H9 (cell line): ENCODE results near the gene LIF. TPM values are rescaled to one million over a fixed set of nuclear protein-coding genes. Genes with fewer than 3 reads are reported as not detected.
A peak's percentile ranks its signal among the peaks of the same experiment; 100 is the strongest.

Experiments used
- DNase-seq: peaks from one replicate; pipeline ENCODE4 v3.0.0-alpha.2; 2017
- H2AFZ ChIP-seq: one replicate; pipeline ENCODE4 v1.6.1; 2013; ENCODE audit warnings: mild to moderate bottlenecking, low read length, control low read depth, moderate library complexity
- H2AK5ac ChIP-seq: 2 replicates; pipeline ENCODE4 v1.6.1; 2013; ENCODE audit warnings: low read length, control low read depth, mixed read lengths; ENCODE audit not compliant: insufficient read length
- H2BK120ac ChIP-seq: one replicate; pipeline ENCODE4 v1.6.1; 2013; ENCODE audit warnings: low read depth, mild to moderate bottlenecking, low read length, control low read depth, inconsistent platforms; ENCODE audit not compliant: poor library complexity, severe bottlenecking
- H2BK12ac ChIP-seq: 2 replicates; pipeline ENCODE4 v1.6.1; 2013; ENCODE audit warnings: low read length, control low read depth, mixed read lengths, low read depth; ENCODE audit not compliant: insufficient read length
- H2BK15ac ChIP-seq: 2 replicates; pipeline ENCODE4 v1.6.1; 2013; ENCODE audit warnings: low read depth, low read length, control low read depth
- H2BK20ac ChIP-seq: one replicate; pipeline ENCODE4 v1.6.1; 2013; ENCODE audit warnings: low read depth, mild to moderate bottlenecking, low read length, control low read depth, inconsistent platforms; ENCODE audit not compliant: poor library complexity, severe bottlenecking
- H2BK5ac ChIP-seq: 2 replicates; pipeline ENCODE4 v1.6.1; 2013; ENCODE audit warnings: low read length, control low read depth, mixed read lengths; ENCODE audit not compliant: insufficient read length
- H3K14ac ChIP-seq: 2 replicates; pipeline ENCODE4 v1.6.1; 2013; ENCODE audit warnings: low read length, control low read depth; ENCODE audit not compliant: insufficient read depth
- H3K18ac ChIP-seq: 2 replicates; pipeline ENCODE4 v1.6.1; 2013; ENCODE audit warnings: low read depth, mild to moderate bottlenecking, mixed read lengths, low read length, control low read depth; ENCODE audit not compliant: insufficient read length
- H3K23ac ChIP-seq: 2 replicates; pipeline ENCODE4 v1.6.1; 2013; ENCODE audit warnings: low read length, control low read depth, mixed read lengths, low read depth; ENCODE audit not compliant: insufficient read length
- H3K23me2 ChIP-seq: 2 replicates; pipeline ENCODE4 v1.6.1; 2013; ENCODE audit warnings: low read depth, mild to moderate bottlenecking, mixed read lengths, low read length, control low read depth; ENCODE audit not compliant: insufficient read length, poor library complexity, severe bottlenecking
- H3K27ac ChIP-seq: 2 replicates; pipeline ENCODE4 v1.5.1; 2013; ENCODE audit warnings: low read length, control low read depth, mixed read lengths, low read depth; ENCODE audit not compliant: insufficient read length
- H3K27me3 ChIP-seq: 2 replicates; pipeline ENCODE4 v1.6.1; 2013; ENCODE audit warnings: low read length, control low read depth, inconsistent platforms; ENCODE audit not compliant: insufficient read depth
- H3K4ac ChIP-seq: 2 replicates; pipeline ENCODE4 v1.6.1; 2013; ENCODE audit warnings: low read depth, mild to moderate bottlenecking, control low read depth, inconsistent platforms, low read length, moderate library complexity
- H3K4me1 ChIP-seq: 2 replicates; pipeline ENCODE4 v1.6.1; 2013; ENCODE audit warnings: low read length, control low read depth, inconsistent platforms; ENCODE audit not compliant: insufficient read depth
- H3K4me2 ChIP-seq: 2 replicates; pipeline ENCODE4 v1.6.1; 2013; ENCODE audit warnings: low read length, control low read depth, mixed read lengths; ENCODE audit not compliant: insufficient read length, insufficient read depth
- H3K56ac ChIP-seq: 2 replicates; pipeline ENCODE4 v1.6.1; 2013; ENCODE audit warnings: low read depth, mild to moderate bottlenecking, mixed read lengths, low read length, control low read depth; ENCODE audit not compliant: insufficient read length
- H3K79me1 ChIP-seq: 2 replicates; pipeline ENCODE4 v1.6.1; 2013; ENCODE audit warnings: low read depth, mild to moderate bottlenecking, moderate library complexity, low read length, control low read depth, inconsistent platforms; ENCODE audit not compliant: insufficient read depth, poor library complexity, severe bottlenecking
- H3K79me2 ChIP-seq: 2 replicates; pipeline ENCODE4 v1.6.1; 2013; ENCODE audit warnings: low read length, control low read depth, inconsistent platforms; ENCODE audit not compliant: insufficient read depth
- H3K9ac ChIP-seq: 2 replicates; pipeline ENCODE4 v1.6.1; 2013; ENCODE audit warnings: low read length, control low read depth, mixed read lengths; ENCODE audit not compliant: insufficient read length; ENCODE audit errors: extremely low read depth
- H3K9me3 ChIP-seq: one replicate; pipeline ENCODE4 v1.6.1; 2013; ENCODE audit warnings: low read depth, low read length, inconsistent platforms; ENCODE audit not compliant: control insufficient read depth
- H3T11ph ChIP-seq: one replicate; pipeline ENCODE4 v1.6.1; 2013; ENCODE audit warnings: mild to moderate bottlenecking, low read length, control low read depth, inconsistent platforms
- H4K20me1 ChIP-seq: one replicate; pipeline ENCODE4 v1.6.1; 2013; ENCODE audit not compliant: control insufficient read depth, insufficient read length, insufficient read depth
- H4K5ac ChIP-seq: 2 replicates; pipeline ENCODE4 v1.6.1; 2013; ENCODE audit warnings: low read depth, mild to moderate bottlenecking, mixed read lengths, low read length, control low read depth; ENCODE audit not compliant: insufficient read length
- H4K8ac ChIP-seq: replicated peaks from 2 replicates; pipeline ENCODE4 v1.6.1; 2013; ENCODE audit warnings: low read length, control low read depth, mixed read lengths, low read depth; ENCODE audit not compliant: insufficient read length
- H4K91ac ChIP-seq: 2 replicates; pipeline ENCODE4 v1.6.1; 2013; ENCODE audit warnings: low read depth, mild to moderate bottlenecking, moderate library complexity, mixed read lengths, low read length, control low read depth; ENCODE audit not compliant: insufficient read length
- H3K27ac Mint-ChIP-seq, 3 experiments: 2 replicates in 2 of 3; 3 replicates in 1 of 3; pipeline ENCODE4 v1.8.0; 2020 to 2021; ENCODE audit warnings: mixed read lengths in 3 of 3, mild to moderate bottlenecking in 1 of 3, moderate library complexity in 1 of 3
- H3K27me3 Mint-ChIP-seq: 2 replicates; pipeline ENCODE4 v1.8.0; 2021; ENCODE audit warnings: low read depth, mild to moderate bottlenecking, moderate library complexity, mixed read lengths
- H3K36me3 Mint-ChIP-seq, 3 experiments: 2 replicates in 2 of 3; 3 replicates in 1 of 3; pipeline ENCODE4 v1.8.0; 2020 to 2021; ENCODE audit warnings: low read depth in 3 of 3, mixed read lengths in 3 of 3; ENCODE audit not compliant: insufficient read depth in 1 of 3
- H3K4me1 Mint-ChIP-seq, 2 experiments: 2 replicates each; pipeline ENCODE4 v1.8.0; 2020; ENCODE audit warnings: mixed read lengths in 2 of 2
- H3K4me3 Mint-ChIP-seq, 2 experiments: 2 replicates in 1 of 2; 3 replicates in 1 of 2; pipeline ENCODE4 v1.8.0; 2020 to 2021; ENCODE audit warnings: mild to moderate bottlenecking in 2 of 2, mixed read lengths in 2 of 2, moderate library complexity in 1 of 2
- H3K9me3 Mint-ChIP-seq, 2 experiments: 2 replicates in 1 of 2; 3 replicates in 1 of 2; pipeline ENCODE4 v1.8.0; 2020; ENCODE audit warnings: mild to moderate bottlenecking in 2 of 2, mixed read lengths in 2 of 2, moderate library complexity in 1 of 2
- CTCF ChIP-seq: fragments of 200-600 bp; sonication (generic); conservative IDR thresholded peaks from 3 replicates; pipeline ENCODE4 v1.8.0; 2021; ENCODE audit warnings: antibody characterized with exemption, mild to moderate bottlenecking
- WGBS: extraction: QIAGEN DNeasy Blood & Tissue Kit; methylation state at CpG from one replicate; pipeline ENCODE4 v1.1.7; 2013; ENCODE audit warnings: missing lambda C conversion rate, low lambda C conversion rate, mixed read lengths; ENCODE audit not compliant: insufficient read length; ENCODE audit errors: extremely low coverage; 5-methylcytosine and 5-hydroxymethylcytosine counted together
- total RNA-seq: library from RNA; stranded (reverse); gene quantifications from 2 replicates; pipeline ENCODE4 v1.2.1, GENCODE V29; 2021

Gene LIF
- total RNA-seq, 1 experiment from 2014 or later = 6.1 TPM

- Histone ChIP-seq H3K4me2 (no peak overlapping the region), H3K79me1 (no peaks in the 10 kb centered on the region), H3K23me2 (no peaks in the 10 kb centered on the region), H3K18ac (no peak overlapping the region), H2AK5ac (no peak overlapping the region), H3K23ac (no peak overlapping the region), H3K79me2 (no peaks in the 10 kb centered on the region), H2BK15ac (no peak overlapping the region), H2AFZ (no peak overlapping the region), H3K27ac (no peak overlapping the region), H3K4me1 (no peaks in the 10 kb centered on the region; the same call in 1 of the 2 replicates), H3K27me3 (no peaks in the 10 kb centered on the region), H2BK12ac (no peak overlapping the region), H2BK20ac (no peak overlapping the region), H3K14ac (no peak overlapping the region), H3K9me3 (no peaks in the 10 kb centered on the region), H4K8ac (no peak overlapping the region), H2BK120ac (no peak overlapping the region), H4K5ac (no peak overlapping the region), H4K20me1 (no peaks in the 10 kb centered on the region), H3K9ac (no peak overlapping the region), H3K4ac (no peak overlapping the region), H3T11ph (no peak overlapping the region), H4K91ac (no peak overlapping the region), H3K56ac (no peak overlapping the region), H2BK5ac (no peak overlapping the region)
- Mint-ChIP-seq H3K4me3 (no peak overlapping the region), H3K4me1 (peaks cover 10 to 16% of the 10 kb centered on the region in 2 experiments), H3K9me3 (no peaks in the 10 kb centered on the region), H3K36me3 (no peaks in the 10 kb centered on the region), H3K27me3 (peaks cover 8% of the 10 kb centered on the region), H3K27ac (peak overlapping the region in 1 of 3 experiments; percentile 0; a peak in 1 of 7 replicates)
- no peak for DNase-seq
- whole genome bisulfite sequencing = no CpG with 5 or more reads among the region's 16 CpGs
- no peak for TF ChIP-seq CTCF
Measured at GRCh38 chr22:30279046-30279788, 32.7 kb upstream of the LIF start.
